ENCODE results near the gene SLC6A18. TPM values are rescaled to one million over a fixed set of nuclear protein-coding genes. Genes with fewer than 3 reads are reported as not detected.
"Not testable (repeated sequence)": the region's sequence is repeated elsewhere in the genome, so short reads cannot be mapped to it uniquely, and the experiment has no call there.

The SLC6A18 gene
- total RNA-seq, 1 donor, result not detected

DNA sequence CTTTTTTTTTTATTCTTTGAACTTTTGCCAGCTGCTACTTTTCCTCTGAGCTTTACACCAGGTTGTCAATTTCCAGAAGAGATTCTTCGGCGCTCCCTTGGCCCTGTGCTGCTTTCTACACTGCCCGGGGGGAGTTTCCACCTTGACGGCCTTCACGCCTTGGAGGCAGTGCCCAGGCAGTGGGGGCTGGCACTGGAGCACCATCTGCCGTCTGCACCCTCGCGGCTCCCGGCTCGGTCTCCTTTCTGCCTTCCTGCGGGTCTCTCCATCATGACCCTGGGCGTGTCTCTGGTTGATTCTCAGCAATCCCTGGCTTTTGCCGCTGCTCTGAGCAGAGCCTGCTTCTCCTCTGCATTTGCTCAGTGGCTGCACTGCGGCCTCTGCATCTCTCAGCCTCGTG is 2.9 kb downstream of the SLC6A18 start:
- DNase-seq (ENCODE audit: low read depth in 2 of 3, low spot score in 2 of 3), result no peak

DNA sequence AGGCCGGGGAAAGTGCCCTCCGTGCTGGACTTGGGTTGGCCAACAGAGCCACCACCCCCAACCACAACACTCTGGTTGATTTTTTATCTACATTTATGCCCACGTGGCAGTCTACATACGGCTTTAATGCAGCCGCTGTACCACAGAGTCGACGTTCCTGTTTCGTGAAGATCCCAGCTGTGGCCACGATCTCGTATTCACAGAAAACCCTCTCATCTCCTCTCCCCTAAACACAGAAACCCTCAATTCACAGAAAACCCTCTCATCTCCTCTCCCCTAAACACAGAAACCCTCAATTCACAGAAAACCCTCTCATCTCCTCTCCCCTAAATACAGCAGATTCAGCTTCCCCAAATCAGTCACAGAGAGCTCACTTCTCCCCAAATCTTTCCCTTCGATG is 3.8 kb downstream of the SLC6A18 start:
- not testable (repeated sequence) for DNase-seq (ENCODE audit: low read depth in 2 of 3, low spot score in 2 of 3)

DNA sequence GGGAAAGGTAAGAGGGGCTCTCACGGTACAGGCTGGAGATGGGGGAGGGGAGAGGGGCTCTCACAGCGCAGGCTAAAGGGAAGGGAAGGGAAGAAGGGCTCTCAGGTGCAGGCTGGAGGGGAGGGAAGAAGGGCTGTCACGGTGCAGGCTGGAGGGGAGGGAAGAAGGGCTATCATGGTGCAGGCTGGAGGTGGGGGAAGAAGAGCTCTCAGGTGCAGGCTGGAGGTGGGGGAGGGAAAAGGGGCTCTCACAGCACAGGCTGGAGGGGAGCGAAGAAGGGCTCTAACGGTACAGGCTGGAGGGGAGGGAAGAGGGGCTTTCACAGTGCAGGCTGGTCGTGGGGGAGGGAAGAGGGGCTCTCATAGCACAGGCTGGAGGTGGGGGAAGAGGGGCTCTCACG is 4.6 kb downstream of the SLC6A18 start:
- no peak for DNase-seq (ENCODE audit: low read depth in 2 of 3, low spot score in 2 of 3)

DNA sequence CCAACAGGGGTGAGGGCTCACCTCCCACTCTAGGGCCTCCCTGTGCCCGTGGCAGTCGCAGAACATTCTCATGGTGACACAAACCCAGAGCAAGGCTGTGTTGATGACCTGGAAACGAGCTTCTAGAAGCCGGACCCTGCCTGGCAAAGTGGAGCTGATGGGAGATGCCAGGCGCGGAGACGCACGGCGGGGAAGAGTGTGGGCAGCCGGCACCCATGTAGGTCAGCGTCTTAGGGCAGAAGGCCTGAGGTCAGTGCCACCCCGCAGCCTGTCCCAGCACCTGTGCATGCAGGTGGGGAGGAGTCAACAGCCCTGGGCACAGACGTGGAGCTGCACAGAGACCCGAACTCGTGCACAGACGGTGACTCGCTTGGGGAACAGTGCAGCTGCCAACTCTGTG is 5.4 kb downstream of the SLC6A18 start:
- no peak for DNase-seq (ENCODE audit: low read depth in 2 of 3, low spot score in 2 of 3)

- no peak for DNase-seq (ENCODE audit: low read depth in 2 of 3, low spot score in 2 of 3)
These were observed 6.2 kb downstream of the SLC6A18 start for GRCh38 chr5:1231354-1231905.

- no peak for DNase-seq (ENCODE audit: low read depth in 2 of 3, low spot score in 2 of 3)
These were observed 7.6 kb downstream of the SLC6A18 start for GRCh38 chr5:1232780-1233179.

DNA sequence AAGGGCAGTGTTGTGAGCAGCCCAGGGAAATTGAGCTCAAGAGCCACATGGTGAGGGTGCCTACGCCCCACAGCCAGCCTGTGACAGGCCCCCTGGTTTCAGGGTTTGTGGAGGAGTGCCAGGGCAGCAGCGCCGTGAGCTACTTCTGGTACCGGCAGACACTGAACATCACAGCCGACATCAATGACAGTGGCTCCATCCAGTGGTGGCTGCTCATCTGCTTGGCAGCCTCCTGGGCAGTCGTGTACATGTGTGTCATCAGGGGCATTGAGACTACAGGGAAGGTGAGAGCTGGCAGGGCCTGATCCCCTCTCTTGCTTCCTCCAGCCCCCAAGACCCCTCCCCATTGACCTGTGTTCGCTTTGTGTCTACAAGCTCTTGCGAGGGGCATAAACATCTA is 10.2 kb downstream of the SLC6A18 start:
- no peak for DNase-seq (ENCODE audit: low read depth in 2 of 3, low spot score in 2 of 3)

DNA sequence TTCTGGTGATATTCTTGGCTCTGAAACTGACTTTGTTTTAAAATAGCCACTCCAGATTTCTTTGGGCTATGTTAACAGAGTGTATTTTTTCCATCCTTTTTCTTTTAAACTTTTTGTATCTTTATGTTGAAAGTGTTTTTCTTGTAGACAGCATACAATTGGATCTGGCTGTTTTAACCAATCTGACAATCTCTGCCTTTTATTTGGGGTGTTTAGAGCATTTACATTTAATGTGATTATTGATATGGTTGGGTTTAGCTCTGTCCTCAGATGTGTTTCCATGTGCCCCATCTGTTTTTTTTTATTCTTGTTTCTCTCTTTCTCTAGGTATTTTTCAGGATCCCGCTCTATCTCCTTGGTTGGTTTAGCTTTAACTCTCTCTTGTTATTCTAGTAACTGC is 10.7 kb downstream of the SLC6A18 start:
- no peak for DNase-seq (ENCODE audit: low read depth in 2 of 3, low spot score in 2 of 3)

- DNase-seq (ENCODE audit: low read depth in 2 of 3, low spot score in 2 of 3), result no peak
These were observed 14.5 kb downstream of the SLC6A18 start for GRCh38 chr5:1239505-1240251.

- DNase-seq (ENCODE audit: low read depth in 2 of 3, low spot score in 2 of 3), result no peak
These were observed 15.5 kb downstream of the SLC6A18 start for GRCh38 chr5:1240496-1241260.

GRCh38 chr5:1241509-1242080 is 16.4 kb downstream of the SLC6A18 start:
- no peak for DNase-seq (ENCODE audit: low read depth in 2 of 3, low spot score in 2 of 3)

GRCh38 chr5:1242733-1243486 is 17.7 kb downstream of the SLC6A18 start:
- no peak for DNase-seq (ENCODE audit: low read depth in 2 of 3, low spot score in 2 of 3)

DNA sequence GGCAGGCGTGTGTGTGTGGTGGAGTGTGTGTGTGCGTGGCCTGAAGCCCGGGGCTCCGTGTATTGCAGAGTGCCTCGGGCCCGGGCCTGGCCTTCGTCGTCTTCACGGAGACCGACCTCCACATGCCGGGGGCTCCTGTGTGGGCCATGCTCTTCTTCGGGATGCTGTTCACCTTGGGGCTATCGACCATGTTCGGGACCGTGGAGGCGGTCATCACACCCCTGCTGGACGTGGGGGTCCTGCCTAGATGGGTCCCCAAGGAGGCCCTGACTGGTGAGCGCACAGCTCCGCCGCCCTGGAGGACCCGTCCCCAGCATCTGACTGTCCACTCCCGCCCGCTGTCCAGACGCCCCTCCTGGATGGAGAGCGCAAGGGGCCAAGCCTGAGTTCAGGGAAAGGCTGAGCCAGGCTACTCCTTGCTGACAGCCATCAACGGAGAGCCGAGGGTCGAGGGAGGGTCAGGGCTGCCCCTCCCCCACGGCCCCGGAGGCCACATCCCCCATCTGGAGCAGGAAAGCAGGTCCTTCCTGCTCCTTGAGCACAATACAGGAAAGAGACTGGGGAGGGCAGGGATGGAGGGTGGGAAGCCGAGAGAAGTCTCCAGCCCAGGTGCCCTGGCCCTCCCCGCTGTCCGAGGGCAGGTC is 18.4 kb downstream of the SLC6A18 start:
- no peak for DNase-seq (ENCODE audit: low read depth in 2 of 3, low spot score in 2 of 3)

- DNase-seq (ENCODE audit: low read depth in 2 of 3, low spot score in 2 of 3), result no peak
These were observed 19.1 kb downstream of the SLC6A18 start for GRCh38 chr5:1244255-1244654.

DNA sequence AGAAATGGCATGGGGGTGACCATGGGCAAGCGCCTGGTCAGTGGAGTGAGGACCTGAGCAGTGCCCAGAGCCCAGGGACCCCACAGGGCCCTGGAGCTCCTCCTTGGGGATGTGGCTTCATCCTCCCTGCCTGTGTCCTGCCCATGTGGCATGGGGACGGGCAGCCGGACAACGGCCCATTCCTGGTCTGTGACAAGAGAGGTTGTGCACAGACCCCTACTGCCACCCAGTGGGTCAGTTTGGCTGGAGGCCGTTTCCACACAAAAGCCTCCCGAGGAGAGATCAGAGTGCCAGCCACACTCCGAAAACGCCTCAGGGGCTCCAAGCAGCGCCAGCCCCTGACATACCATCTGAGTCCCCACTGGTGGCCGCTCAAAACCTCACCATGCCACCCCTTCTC is 19.8 kb downstream of the SLC6A18 start:
- no peak for DNase-seq (ENCODE audit: low read depth in 2 of 3, low spot score in 2 of 3)

GRCh38 chr5:1245905-1246576 is 20.9 kb downstream of the SLC6A18 start:
- no peak for DNase-seq (ENCODE audit: low read depth in 2 of 3, low spot score in 2 of 3)

DNA sequence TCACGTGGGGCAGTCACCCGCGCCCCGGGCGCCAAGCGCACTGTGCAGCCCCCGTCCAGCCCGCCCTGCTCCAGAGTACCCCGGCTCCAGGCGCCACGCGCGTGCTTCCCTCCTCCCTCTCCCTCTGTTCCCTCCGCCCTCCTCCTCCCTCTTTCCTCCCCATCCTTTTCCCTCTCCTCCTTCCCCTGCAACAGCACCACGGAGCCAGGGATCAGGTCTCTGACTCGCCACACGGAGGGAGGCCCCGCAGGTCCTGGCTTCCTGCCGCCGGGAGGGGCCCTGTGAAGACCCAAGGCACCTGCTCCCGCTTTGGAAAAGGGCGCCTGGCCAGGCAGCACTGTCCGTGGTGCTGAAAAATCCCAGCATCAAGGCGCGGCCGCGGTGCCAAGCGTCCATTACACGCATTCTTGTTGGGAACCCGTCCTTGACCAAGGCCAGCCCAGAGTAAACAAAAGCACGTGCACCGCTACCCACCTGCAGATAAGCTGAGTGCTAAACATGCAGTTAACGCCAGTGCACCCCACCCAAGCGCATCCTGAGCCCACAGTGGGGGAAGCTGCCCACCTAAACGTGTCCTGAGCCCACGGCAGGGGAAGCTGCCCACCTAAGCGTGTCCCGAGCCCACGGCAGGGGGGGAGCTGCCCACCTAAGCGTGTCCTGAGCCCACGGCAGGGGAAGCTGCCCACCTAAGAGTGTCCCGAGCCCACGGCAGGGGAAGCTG is 21.7 kb downstream of the SLC6A18 start:
- peak in 2 of 3 donors; percentile 20 to 45 for DNase-seq (ENCODE audit: low read depth in 2 of 3, low spot score in 2 of 3)

DNA sequence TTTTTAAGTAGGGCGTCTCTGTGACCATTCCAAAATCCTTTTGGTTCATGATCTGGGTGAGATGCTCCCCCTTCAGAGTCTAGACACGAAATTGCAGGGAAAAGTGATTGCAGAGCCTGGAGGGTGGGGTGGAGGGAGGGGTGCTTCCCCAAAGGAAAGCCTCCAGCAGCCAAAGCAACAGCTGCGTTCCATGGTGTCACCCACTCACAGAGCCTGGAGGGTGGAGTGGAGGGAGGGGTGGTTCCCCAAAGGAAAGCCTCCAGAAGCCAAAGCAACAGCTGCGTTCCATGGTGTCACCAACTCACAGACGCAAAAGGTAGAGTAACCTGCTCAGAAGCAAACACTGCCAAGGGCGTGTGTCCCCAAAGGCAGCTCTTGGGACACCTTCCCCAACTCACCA is 22.6 kb downstream of the SLC6A18 start:
- no peak for DNase-seq (ENCODE audit: low read depth in 2 of 3, low spot score in 2 of 3)

Measured in hematopoietic multipotent progenitor cell (in vitro differentiated cells).